GM23338 (cell line): ENCODE data around the gene AFAP1.

Experiments used
- CREB1 ChIP-seq: fragments of 250-450 bp; sonication (Bioruptor Pico); IDR thresholded peaks from 2 replicates; pipeline ENCODE4 v1.5.0; 2020; ENCODE audit warnings: low read depth, mild to moderate bottlenecking, moderate library complexity
- CTCF ChIP-seq, 2 experiments: fragments of 200-600 bp in 1 of 2; sonication (generic) in 1 of 2; conservative IDR thresholded peaks; 2 replicates each; pipeline versions ENCODE4 v1.5.1 to v1.6.1; 2016 to 2017; ENCODE audit warnings: antibody characterized with exemption in 2 of 2, low read depth in 2 of 2, mild to moderate bottlenecking in 2 of 2, moderate library complexity in 1 of 2
- EZH2 ChIP-seq: fragments of 200-600 bp; sonication (generic); IDR thresholded peaks from one replicate; pipeline ENCODE4 v1.8.0; 2017; ENCODE audit warnings: antibody characterized with exemption, mild to moderate bottlenecking, low read depth; ENCODE audit not compliant: unreplicated experiment
- POLR2AphosphoS5 ChIP-seq: IDR thresholded peaks from 2 replicates; pipeline ENCODE4 v1.6.1; 2016; ENCODE audit warnings: antibody characterized with exemption, low read depth
- REST ChIP-seq: IDR thresholded peaks from one replicate; pipeline ENCODE4 v1.6.1; 2018; ENCODE audit warnings: antibody characterized with exemption; ENCODE audit not compliant: unreplicated experiment

DNA sequence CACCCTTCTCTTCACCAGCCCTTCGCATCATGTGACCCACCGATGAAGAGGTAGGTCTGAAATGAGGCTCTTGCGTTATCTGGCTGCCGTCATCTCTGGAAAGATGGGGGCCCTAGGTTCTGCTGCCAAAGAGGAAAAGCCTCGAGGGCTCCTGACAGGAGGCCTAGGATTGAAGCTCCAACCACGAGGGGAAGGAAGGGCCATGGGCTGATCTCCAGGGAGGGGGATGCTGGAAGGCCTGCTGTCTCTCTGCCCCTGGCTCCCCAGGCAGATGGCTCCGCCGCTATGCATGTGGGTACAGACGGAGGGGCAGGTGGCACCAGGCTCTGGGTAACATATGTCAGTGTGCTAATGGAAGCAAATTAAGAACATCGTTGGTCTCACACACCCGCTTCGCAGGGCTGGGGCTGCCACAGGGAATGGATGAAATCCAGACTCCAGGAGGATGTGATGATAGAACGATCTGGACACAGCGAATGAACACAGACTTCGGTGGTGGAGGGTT is 44.9 kb downstream of the AFAP1 start:
- TF ChIP-seq CTCF (conservative IDR thresholded peaks at IDR 0.05; ENCODE audit: low read depth in 2 of 2), result no peak
- TF ChIP-seq EZH2, result no peak
- no peak for TF ChIP-seq CREB1 (CRISPR knock-in tag)
- TF ChIP-seq REST, result no peak
- TF ChIP-seq POLR2AphosphoS5, result no peak
